PFSK-1 (cell line): ENCODE measurements around the gene C1QTNF1.

Experiments
- TAF1 ChIP-seq: IDR thresholded peaks from 2 replicates; pipeline ENCODE4 v1.6.1; 2012; ENCODE audit warnings: low read length, control low read depth, borderline replicate concordance; ENCODE audit not compliant: insufficient read depth
- TF ChIP-seq, protein P1 (sequence below), 2 experiments: IDR thresholded peaks; 2 replicates each; pipeline versions ENCODE4 v1.6.1 to v1.8.0; 2011 to 2012; ENCODE audit warnings: low read depth in 2 of 2, low read length in 2 of 2, control low read depth in 1 of 2, inconsistent platforms in 1 of 2, mild to moderate bottlenecking in 1 of 2, moderate library complexity in 1 of 2; ENCODE audit not compliant: insufficient read depth in 1 of 2

DNA sequence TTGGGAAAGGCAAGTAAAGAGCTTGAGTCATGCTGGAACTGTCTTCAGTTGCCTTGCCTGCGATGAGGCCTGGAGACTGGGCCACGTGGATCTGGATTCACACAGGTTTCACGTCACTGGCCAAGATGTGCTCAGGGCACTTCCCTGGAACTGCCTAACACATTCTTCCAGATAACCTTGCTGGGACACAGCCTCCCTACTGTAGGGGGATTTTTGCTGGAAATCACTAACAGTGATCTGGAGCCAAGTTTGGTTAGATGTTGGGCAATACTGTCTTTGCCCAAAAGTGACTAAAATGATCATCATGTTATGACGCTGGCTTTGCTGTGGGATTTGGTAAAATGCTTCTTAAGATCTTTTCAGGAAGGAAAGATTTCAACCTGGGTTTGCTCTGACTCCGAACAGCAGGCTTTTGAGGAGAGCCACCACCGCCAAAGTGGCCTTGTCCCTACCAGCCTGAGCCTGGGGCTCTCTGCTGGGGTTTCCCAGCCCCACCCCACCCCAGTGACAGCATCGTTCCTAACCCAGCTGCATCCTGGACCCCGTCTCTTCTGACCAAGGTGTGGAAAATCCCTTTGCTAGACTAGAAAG lies 14.7 kb downstream of the C1QTNF1 start:
- TF ChIP-seq, protein P1, sequence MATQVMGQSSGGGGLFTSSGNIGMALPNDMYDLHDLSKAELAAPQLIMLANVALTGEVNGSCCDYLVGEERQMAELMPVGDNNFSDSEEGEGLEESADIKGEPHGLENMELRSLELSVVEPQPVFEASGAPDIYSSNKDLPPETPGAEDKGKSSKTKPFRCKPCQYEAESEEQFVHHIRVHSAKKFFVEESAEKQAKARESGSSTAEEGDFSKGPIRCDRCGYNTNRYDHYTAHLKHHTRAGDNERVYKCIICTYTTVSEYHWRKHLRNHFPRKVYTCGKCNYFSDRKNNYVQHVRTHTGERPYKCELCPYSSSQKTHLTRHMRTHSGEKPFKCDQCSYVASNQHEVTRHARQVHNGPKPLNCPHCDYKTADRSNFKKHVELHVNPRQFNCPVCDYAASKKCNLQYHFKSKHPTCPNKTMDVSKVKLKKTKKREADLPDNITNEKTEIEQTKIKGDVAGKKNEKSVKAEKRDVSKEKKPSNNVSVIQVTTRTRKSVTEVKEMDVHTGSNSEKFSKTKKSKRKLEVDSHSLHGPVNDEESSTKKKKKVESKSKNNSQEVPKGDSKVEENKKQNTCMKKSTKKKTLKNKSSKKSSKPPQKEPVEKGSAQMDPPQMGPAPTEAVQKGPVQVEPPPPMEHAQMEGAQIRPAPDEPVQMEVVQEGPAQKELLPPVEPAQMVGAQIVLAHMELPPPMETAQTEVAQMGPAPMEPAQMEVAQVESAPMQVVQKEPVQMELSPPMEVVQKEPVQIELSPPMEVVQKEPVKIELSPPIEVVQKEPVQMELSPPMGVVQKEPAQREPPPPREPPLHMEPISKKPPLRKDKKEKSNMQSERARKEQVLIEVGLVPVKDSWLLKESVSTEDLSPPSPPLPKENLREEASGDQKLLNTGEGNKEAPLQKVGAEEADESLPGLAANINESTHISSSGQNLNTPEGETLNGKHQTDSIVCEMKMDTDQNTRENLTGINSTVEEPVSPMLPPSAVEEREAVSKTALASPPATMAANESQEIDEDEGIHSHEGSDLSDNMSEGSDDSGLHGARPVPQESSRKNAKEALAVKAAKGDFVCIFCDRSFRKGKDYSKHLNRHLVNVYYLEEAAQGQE (IDR thresholded peaks at IDR 0.05; ENCODE audit: insufficient read depth in 1 of 2, low read depth in 2 of 2, low read length in 2 of 2): no peak
- no peak for TF ChIP-seq TAF1
